ENCODE results near the gene ENAH. TPM values are rescaled to one million over a fixed set of nuclear protein-coding genes. Genes with fewer than 3 reads are reported as not detected.

The ENAH gene
- total RNA-seq, 4 donors from 2014 or later, result 198 to 229 (median 201) TPM

DNA sequence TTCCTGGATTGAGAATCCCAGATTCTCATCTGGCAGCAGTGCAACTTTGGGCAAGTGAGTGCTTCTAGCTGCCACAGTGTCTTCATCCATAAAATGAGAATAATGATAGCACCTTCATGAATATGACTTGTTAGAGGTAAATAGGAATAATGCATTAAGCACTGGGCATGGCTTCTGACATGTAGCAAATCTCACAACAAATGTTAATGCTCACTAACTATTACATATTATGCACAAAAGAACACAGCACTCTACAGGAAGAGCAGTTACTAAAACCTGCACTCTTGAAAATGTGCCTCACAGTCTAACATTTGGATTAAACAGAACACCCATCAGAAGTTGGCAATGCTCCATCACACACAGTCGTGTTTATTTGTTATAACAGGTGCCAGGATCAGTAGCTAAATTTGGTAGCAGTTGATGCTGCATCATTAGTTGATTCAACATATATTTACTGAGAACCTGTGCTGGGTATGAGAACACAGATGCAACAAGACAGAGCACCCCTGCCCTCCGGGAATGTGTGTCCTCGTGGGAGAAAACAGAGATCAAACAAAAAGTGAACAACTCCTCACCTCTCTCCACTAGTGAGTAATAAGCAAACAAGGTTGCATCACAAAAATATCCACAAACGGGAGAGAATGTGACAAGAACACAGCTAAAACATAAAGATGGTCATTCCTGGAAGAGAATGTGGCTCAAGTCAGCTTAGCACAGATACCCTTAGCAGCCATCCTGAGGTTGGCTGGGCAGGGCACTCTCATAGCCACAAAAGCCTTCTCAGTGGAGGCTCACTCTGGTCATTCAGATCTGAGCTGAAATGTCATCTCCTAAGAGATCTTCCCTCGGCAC is 198.9 kb downstream of the ENAH start:
- no peak for DNase-seq (ENCODE audit: extremely low spot score)
- H3K9me3 ChIP-seq, result no peaks in the 10 kb centered on the region
- no peak for TF ChIP-seq EP300 (IDR thresholded peaks at IDR 0.05)
- no peak for TF ChIP-seq CTCF (IDR thresholded peaks at IDR 0.05)
- H3K27ac ChIP-seq (replicated peaks in 1 of 4), result peak overlapping the region; percentile 59 to 96 (median 92)
- H3K36me3 ChIP-seq, result no peaks in the 10 kb centered on the region
- intact Hi-C loops (cut with DNase I), result no loop called here
- H3K27me3 ChIP-seq, result no peaks in the 10 kb centered on the region
- H3K4me1 ChIP-seq, result peaks cover 3 to 58% (median 49%) of the 10 kb centered on the region in 4 donors
- WGBS, result 40% methylated on average over 5 of the region's 5 CpGs
- no peak overlapping the region for H3K4me3 ChIP-seq

GRCh38 chr1:225451840-225452515 is 200.9 kb downstream of the ENAH start:
- TF ChIP-seq CTCF (IDR thresholded peaks at IDR 0.05) (no peak), EP300 (IDR thresholded peaks at IDR 0.05) (no peak), POLR2A (IDR thresholded peaks at IDR 0.05; ENCODE audit: low read depth) (no peak), POLR2AphosphoS5 (IDR thresholded peaks at IDR 0.05) (no peak)
- H3K27ac ChIP-seq (replicated peaks in 1 of 4), result peak overlapping the region; percentile 90 to 96 (median 93)

GRCh38 chr1:225451340-225451739 is 201.6 kb downstream of the ENAH start:
- H3K27me3 ChIP-seq, result no peaks in the 10 kb centered on the region
- peaks cover 25 to 76% (median 75%) of the 10 kb centered on the region in 4 donors for H3K4me1 ChIP-seq
- TF ChIP-seq POLR2A (IDR thresholded peaks at IDR 0.05; ENCODE audit: low read depth) (no peak), EP300 (IDR thresholded peaks at IDR 0.05) (no peak), CTCF (IDR thresholded peaks at IDR 0.05) (no peak), POLR2AphosphoS5 (IDR thresholded peaks at IDR 0.05) (no peak)
- intact Hi-C loops (cut with DNase I), result no loop called here
- H3K9me3 ChIP-seq, result no peaks in the 10 kb centered on the region
- no peaks in the 10 kb centered on the region for H3K36me3 ChIP-seq
- peak overlapping the region; percentile 90 to 96 (median 93) for H3K27ac ChIP-seq (replicated peaks in 1 of 4)
- 73% methylated on average over 6 of the region's 6 CpGs for WGBS
- DNase-seq (ENCODE audit: extremely low spot score), result no peak
- H3K4me3 ChIP-seq, result no peak overlapping the region

More at GRCh38 chr1:225451840-225452515, 200.9 kb downstream of the ENAH start:
- no peaks in the 10 kb centered on the region for H3K27me3 ChIP-seq
- intact Hi-C loops (cut with DNase I), result no loop called here
- no peaks in the 10 kb centered on the region for H3K36me3 ChIP-seq
- H3K9me3 ChIP-seq, result no peaks in the 10 kb centered on the region
- peaks cover 19 to 70% (median 69%) of the 10 kb centered on the region in 4 donors for H3K4me1 ChIP-seq
- WGBS, result 78% methylated on average over 16 of the region's 25 CpGs
- no peak overlapping the region for H3K4me3 ChIP-seq
- DNase-seq (ENCODE audit: extremely low spot score), result no peak

- Histone ChIP-seq H3K4me1 (peaks cover 32 to 83% (median 82%) of the 10 kb centered on the region in 4 donors), H3K27me3 (peaks cover 0 to 2% (median 0%) of the 10 kb centered on the region in 4 donors), H3K27ac (replicated peaks in 1 of 4) (peak overlapping the region; percentile 90 to 96 (median 93)), H3K4me3 (no peak overlapping the region), H3K9me3 (no peaks in the 10 kb centered on the region), H3K36me3 (no peaks in the 10 kb centered on the region)
- no peak for DNase-seq (ENCODE audit: extremely low spot score)
- TF ChIP-seq POLR2A (IDR thresholded peaks at IDR 0.05; ENCODE audit: low read depth) (no peak), POLR2AphosphoS5 (IDR thresholded peaks at IDR 0.05) (no peak), EP300 (IDR thresholded peaks at IDR 0.05) (no peak), CTCF (IDR thresholded peaks at IDR 0.05) (no peak)
- 79% methylated on average over 9 of the region's 12 CpGs for WGBS
- intact Hi-C loops (cut with DNase I), result no loop called here
Measured at GRCh38 chr1:225450491-225451191, 202.3 kb downstream of the ENAH start.
